Spleen (tissue), 7 donors: Measurements from ENCODE around the gene COQ8A.

ENCODE experiments used
- CTCF ChIP-seq, 11 experiments: fragments of 200-600 bp in 7 of 11; fragments of 450-650 bp in 4 of 11; sonication (generic) in 4 of 11; IDR thresholded peaks in 8 of 11; conservative IDR thresholded peaks in 3 of 11; 1 replicate in 7 of 11; 2 replicates in 4 of 11; pipeline versions ENCODE4 v1.4.0 to v1.8.0; 2016 to 2021; ENCODE audit warnings: antibody characterized with exemption in 11 of 11, inconsistent platforms in 4 of 11, mild to moderate bottlenecking in 1 of 11
- POLR2A ChIP-seq, 3 donors: fragments of 450-650 bp; IDR thresholded peaks; one replicate each; pipeline ENCODE4 v1.5.1; 2017; ENCODE audit warnings: antibody characterized with exemption in 3 of 3, mild to moderate bottlenecking in 1 of 3
- POLR2AphosphoS5 ChIP-seq, 3 donors: sonication (generic); formaldehyde crosslinking; IDR thresholded peaks; one replicate each; pipeline ENCODE4 v1.5.1; 2017; ENCODE audit warnings: antibody characterized with exemption in 3 of 3
- donor health status: DM: no; HTN: no; CAD: no; lungs with moderate emphysema.
- donor health status: DM: no; HTN: no; CAD: no.
- donor health status: DM: no; HTN: no; CAD: no.

GRCh38 chr1:226983247-226983991 is 43.3 kb downstream of the COQ8A start:
- TF ChIP-seq CTCF (IDR thresholded peaks at IDR 0.05 in 8 of 11, conservative IDR thresholded peaks at IDR 0.05 in 3 of 11) (no peak), POLR2A (IDR thresholded peaks at IDR 0.05) (no peak), POLR2AphosphoS5 (IDR thresholded peaks at IDR 0.05) (no peak)
